MM.1S (cell line): ENCODE results near the gene MTG1.

Source experiments
- EZH2 ChIP-seq: fragments of 300-600 bp; sonication (generic); optimal IDR thresholded peaks from 2 replicates; pipeline ENCODE3; 2017; ENCODE audit warnings: low read depth, mild to moderate bottlenecking, antibody characterized with exemption, low read length, mixed read lengths
- EZH2phosphoT487 ChIP-seq: fragments of 300-600 bp; sonication (generic); IDR thresholded peaks from 2 replicates; pipeline ENCODE4 v1.6.1; 2018; ENCODE audit warnings: antibody characterized with exemption, low read length
- TF ChIP-seq, protein P1 (sequence below): fragments of 300-600 bp; sonication (generic); IDR thresholded peaks from 2 replicates; pipeline ENCODE4 v1.5.1; 2016; ENCODE audit warnings: antibody characterized with exemption, low read length, mixed read lengths

DNA sequence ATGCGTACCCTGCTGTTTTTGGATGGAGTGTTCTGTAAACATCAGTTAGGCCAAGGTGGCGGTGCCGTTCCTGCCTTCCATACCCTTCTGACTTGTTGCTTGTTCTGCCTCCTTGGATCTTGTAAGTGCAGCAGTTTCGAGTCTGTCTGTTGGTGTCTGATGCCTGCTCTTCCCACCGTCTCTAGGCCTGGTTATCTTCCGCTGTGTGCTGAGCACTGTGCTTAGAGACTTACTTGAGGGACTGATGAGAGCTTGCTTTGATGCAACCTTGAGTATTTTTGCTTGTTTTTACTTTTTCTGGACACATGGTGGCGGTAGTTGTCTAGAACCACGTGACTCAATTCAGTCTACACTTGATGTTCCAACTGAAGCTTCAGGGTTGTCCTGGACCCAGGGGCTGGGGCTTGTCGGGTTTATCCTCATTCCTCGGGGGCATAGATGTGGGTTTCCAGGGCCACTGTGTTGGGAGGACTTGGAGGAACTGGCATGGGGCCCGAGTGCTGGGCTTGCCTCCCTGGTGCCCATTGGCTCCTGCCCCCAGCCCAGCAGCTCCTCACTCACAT, 44.8 kb downstream of the MTG1 start:
- TF ChIP-seq, protein P1, sequence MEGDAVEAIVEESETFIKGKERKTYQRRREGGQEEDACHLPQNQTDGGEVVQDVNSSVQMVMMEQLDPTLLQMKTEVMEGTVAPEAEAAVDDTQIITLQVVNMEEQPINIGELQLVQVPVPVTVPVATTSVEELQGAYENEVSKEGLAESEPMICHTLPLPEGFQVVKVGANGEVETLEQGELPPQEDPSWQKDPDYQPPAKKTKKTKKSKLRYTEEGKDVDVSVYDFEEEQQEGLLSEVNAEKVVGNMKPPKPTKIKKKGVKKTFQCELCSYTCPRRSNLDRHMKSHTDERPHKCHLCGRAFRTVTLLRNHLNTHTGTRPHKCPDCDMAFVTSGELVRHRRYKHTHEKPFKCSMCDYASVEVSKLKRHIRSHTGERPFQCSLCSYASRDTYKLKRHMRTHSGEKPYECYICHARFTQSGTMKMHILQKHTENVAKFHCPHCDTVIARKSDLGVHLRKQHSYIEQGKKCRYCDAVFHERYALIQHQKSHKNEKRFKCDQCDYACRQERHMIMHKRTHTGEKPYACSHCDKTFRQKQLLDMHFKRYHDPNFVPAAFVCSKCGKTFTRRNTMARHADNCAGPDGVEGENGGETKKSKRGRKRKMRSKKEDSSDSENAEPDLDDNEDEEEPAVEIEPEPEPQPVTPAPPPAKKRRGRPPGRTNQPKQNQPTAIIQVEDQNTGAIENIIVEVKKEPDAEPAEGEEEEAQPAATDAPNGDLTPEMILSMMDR, result peak; percentile 51
- no peak for TF ChIP-seq EZH2phosphoT487
- TF ChIP-seq EZH2, result no peak
